Testis (tissue), 2 donors: ENCODE results near the gene MGLL.

Experiments
- POLR2A ChIP-seq: fragments of 450-650 bp; IDR thresholded peaks from one replicate; pipeline ENCODE4 v1.6.1; 2017; ENCODE audit warnings: antibody characterized with exemption, mild to moderate bottlenecking, moderate library complexity
- TF ChIP-seq, protein P1 (sequence below), 3 experiments: fragments of 450-650 bp in 2 of 3; fragments of 200-600 bp in 1 of 3; sonication (generic) in 1 of 3; IDR thresholded peaks; one replicate each; pipeline ENCODE4 v1.5.1; 2016 to 2019; ENCODE audit warnings: antibody characterized with exemption in 3 of 3, mild to moderate bottlenecking in 2 of 3, moderate library complexity in 1 of 3

- TF ChIP-seq, protein P1, sequence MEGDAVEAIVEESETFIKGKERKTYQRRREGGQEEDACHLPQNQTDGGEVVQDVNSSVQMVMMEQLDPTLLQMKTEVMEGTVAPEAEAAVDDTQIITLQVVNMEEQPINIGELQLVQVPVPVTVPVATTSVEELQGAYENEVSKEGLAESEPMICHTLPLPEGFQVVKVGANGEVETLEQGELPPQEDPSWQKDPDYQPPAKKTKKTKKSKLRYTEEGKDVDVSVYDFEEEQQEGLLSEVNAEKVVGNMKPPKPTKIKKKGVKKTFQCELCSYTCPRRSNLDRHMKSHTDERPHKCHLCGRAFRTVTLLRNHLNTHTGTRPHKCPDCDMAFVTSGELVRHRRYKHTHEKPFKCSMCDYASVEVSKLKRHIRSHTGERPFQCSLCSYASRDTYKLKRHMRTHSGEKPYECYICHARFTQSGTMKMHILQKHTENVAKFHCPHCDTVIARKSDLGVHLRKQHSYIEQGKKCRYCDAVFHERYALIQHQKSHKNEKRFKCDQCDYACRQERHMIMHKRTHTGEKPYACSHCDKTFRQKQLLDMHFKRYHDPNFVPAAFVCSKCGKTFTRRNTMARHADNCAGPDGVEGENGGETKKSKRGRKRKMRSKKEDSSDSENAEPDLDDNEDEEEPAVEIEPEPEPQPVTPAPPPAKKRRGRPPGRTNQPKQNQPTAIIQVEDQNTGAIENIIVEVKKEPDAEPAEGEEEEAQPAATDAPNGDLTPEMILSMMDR (IDR thresholded peaks at IDR 0.05): no peak
- TF ChIP-seq POLR2A: no peak
Observed at GRCh38 chr3:127742580-127742979, 79.7 kb downstream of the MGLL start.
